ENCODE data around the gene MID1IP1.

Gene MID1IP1

DNA sequence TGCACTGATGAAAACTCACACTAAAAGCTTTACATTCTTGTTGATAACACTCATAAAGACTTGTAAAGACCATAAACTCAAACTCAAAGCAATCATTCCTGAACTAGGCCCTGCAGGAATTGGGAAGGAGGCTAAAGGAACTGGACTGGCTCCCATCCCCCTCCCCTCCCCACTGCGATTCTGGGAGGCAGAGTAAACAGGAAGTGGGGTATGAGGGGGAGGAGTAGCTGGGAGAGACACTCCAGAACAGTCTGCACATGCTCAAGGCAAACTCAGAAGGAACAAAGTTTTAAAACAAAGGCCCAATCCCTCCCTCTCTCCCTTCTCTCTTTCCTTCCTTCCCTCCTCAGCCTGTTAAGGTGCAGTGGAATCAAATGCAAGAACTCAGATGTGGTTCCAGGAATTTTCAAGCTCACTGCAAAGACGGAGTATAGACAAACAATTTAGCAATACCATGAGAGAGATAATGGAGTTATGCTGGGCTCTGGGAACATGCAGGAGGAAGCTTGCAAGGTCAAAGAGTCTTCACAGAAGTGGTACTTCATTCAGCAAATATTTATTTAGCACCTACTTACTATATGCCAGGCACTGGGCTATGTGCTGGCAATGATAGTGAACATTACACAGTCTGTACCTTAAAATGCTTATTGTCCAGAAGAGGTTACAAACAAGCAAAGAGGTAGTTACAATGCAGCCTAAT is 15.9 kb downstream of the MID1IP1 start:
- no peak for DNase-seq

DNA sequence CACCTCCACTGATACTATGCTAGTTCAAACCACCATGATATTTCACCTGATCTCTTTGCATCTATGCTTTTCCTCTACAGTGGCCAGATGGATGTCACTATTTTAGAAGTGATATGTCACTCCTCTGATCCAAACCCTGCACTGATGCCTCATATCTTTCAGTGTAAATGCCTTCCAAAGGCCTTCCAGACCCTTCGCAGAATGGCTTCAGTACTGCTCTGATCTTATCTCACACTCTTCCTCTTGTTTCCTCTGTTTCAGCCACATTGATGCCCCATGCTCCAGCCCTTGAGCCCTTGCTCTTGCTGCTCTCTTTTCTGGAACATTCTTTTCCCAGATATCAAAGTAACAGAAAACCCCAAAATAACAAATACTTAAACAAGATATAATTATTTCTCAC is 17.9 kb downstream of the MID1IP1 start:
- DNase-seq: no peak

DNA sequence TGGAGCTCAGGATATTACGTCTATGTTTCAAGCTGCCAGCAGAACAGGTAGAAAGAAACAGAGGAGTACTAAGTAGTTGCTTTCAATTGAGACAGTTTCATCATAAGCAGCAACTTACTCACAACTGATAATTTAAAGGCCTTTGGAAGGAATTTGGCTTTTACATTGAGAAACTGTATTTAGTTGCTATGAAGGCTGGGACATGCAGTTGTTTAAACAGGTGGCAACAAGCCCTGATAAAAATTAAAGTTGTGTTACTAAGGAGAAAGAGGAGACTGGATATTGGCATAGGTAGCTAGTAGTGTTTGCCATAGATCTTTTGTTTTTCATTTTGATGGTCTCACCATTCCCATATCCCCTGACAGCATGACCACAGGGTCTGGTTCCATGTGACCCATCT is 18.4 kb downstream of the MID1IP1 start:
- DNase-seq: no peak

DNA sequence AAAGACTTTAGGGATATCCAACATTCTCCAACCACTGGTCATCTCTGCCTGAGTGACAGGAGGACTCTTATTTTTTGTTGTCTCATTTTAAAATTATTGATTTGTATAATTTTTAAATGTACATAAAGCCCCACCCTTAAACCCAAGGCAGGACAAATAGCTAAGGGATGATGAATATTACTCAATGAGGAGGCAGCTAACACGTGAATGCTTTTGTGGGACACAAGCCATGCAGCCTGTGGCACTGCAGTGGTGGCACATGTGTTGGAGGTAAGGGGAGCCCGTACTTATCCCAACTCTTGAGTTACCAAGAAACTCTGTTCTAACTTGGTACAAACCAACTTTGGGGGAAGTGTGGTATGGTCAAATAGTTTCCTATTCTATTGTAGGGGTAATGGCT is 19.5 kb downstream of the MID1IP1 start:
- no peak for DNase-seq

DNA sequence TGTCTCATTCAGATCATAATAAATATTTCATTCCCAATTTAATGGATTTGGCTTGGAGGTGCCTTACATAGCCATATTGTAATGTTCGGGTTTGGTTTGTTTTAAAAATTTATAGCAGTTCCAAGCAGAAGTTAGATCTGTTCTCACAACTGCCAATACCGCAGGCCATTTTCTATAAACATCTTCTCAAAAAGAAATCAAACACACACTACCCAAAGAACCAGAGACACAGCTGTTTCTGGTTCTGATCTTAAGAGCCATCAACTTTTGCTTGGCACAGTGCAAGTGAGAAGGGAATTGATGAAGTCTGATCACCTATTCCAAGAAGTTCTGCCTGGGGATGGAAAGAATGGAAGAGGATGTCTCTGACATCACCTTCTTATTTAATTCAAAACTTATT is 22.9 kb downstream of the MID1IP1 start:
- DNase-seq: no peak

DNA sequence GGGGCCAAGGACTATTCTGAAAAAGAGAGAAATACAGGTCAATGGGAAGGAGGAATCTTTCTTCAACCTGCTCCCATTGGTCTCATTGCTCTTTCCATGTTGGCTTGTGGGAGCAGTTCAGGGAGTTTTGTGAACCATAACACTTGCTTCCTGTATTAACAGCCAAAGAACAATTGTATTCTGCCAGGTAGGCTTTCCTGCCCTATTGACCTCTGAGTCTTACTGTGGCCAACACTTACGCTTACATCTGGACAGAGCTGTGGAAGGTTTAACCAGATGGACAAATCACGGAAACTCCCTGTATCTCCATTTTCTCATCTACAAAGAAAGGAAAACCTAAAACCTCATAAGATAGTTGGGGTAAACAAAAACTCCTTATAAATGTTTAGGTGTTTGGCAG is 30.7 kb downstream of the MID1IP1 start:
- no peak for DNase-seq

DNA sequence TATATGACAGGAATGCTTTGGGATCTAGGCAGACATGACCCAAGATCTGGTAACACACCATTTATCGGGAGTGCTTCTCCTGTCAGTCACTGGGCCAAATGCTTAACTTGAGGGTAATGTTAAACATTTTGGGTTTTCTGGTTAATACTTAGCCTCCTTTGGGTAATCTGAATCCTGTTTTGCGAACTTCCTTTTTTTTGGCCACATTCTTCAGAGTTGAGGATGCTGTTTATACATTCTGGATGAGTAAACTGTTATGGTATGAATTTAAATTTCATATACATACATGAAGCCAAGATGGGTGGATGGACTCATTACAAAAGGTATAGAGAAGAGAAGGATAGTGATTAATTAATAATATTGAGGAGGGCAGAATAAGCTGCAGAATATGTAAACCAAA is 36.1 kb downstream of the MID1IP1 start:
- DNase-seq: no peak

DNA sequence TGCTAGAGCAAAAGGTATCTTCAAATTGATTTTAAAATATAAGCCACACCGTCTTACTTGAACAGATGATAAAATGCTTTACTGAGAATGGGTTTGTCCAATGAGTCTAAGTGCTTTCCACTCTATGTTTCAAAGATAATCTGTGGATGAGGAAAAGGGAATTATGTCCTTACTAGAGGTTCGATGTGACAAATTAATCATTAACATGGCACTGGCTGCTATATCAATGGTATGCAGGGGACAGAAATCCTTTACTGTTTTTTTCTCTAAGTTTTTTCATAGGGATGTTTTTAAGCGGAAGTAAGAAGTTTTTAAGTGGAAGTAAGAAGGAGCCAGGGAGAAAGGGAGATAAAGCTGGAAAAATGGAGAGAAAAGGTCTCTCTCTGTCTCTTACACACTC is 38.0 kb downstream of the MID1IP1 start:
- DNase-seq: no peak

DNA sequence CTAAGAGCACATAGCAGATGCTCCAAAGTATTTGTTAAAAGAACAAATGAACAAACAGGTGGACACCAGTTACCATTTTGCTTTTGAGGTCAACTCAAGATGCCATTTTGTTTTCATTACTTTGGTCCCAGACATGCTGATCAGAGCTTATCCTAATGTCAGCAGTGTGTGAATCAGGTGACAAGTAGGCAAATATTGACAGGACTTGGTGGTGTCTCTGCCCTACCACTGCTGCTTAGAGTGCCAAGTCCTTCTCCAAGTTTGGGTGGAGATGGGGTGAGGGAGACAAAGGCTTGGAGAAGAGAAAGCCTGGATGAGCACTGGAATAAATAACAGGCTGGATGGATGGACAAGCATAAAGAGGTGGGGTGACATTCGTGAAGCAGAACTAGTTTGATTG is 38.7 kb downstream of the MID1IP1 start:
- DNase-seq: no peak

DNA sequence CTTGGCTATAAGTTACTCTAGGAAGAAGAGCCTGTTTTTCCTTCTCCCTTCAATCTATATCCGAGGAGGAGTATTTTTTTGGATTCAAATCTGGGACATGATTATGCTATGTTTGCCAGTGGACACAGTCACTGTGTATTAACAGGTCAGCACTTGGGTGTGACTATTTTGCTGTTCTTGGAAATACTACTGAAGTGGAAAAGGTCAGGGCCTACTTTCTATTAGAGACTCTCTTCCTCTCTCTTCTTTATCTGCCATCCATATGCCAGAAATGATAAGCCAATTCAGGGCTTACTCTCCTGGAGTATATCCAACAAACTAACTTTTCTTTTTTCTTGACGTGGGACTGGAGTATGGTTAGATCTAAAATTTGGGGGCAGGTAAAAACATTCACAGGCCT is 40.5 kb downstream of the MID1IP1 start:
- no peak for DNase-seq

DNA sequence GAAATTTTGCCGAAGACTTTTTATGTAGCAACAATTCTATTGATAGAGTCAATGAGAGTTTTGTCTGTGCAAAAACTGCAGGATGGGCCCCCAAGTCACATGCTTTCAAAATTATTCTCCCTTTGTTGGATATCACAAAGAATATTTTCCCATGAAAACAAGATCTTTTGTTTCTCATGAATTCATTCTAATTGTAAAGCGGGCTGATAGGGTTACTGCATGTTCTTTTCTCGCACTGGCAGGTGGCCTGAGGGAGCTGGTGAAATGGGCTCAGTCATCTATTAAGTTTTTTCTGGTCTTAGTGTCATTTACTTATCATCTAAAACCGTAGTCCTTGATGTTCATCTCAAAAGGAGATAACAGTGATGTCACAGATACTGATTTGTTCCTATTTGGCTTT is 44.2 kb downstream of the MID1IP1 start:
- no peak for DNase-seq

DNA sequence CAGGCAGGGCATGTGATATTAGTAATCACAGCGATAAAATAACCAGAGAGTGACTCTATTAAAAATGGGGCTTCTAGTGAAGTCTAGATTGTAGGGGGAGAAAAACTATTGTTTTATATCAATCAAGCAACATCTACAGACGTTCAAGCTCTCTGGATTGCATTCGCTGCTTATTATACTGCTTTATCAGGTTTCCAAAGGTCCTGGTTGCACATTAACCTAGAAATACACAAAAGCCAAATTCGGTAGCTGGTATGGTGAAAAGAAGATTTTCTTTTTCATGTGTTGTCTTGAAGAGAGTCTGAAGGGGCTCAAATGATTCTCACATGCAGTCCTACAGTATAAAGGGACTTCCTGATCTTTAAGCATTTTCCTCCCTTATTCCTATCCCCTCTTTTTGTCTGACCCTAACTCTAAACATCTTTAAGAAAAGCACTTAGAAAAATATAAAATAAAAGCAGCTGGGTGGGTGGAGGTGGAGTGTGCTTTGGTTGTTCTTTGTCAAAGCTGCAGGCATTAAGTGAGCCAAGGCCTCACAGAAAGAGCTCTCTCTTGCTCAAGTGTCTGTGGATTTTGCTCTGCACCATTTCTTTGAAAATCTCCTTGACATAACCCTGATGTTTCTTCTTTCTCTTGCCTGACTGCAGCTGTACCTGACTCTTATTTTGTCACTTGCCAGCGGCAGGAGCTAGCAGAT is 46.1 kb downstream of the MID1IP1 start:
- no peak for DNase-seq

DNA sequence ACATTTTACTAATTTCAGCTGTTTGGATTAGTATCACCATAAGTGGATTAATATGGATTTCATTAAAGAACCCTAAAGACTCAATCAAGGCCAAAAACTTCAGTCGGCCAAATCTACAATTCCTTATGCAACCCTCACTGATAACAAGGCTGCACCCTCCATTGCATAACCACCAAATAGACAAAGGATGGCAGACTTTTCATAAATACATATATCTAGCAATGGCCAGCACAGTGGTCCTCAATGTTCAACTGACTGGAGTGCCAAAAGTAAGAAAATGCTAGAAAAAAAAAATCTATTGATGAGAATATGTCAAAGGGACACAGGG is 46.6 kb downstream of the MID1IP1 start:
- DNase-seq: no peak

DNA sequence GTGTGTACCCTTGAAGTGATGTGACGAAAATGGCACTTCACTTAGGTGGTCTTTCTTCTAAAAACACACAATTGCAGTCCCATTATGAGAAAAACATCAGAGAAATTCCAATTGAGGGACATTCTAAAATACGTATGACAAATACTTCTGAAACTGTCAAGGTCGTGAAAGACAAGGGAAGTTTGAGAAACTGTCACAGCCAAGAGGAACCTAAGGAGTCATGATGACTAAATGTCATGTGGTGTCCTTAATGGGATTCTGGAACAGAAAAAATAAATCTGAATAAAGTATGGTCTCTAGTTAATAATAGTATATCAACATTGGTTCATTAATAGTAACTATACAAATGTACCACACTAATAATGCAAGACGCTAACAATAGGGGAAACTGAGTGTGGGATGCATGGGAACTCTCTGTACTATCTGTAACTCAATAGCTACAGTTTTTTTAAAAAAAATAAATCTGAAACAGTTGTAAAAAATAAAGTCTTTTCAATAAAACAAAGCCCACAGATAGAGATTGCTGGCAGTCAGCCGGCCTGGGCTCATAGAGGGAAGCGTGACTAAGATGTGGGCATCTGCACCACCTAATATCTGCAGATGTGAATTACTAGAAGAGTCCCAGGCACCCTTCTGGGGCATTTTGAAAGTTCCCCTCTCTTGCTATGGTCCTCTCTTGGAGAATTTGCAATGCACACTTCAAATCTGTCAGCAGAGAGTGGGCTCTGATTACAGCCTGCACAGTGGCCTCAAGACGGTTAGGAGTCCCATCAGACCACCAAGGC is 47.6 kb downstream of the MID1IP1 start:
- no peak for DNase-seq

DNA sequence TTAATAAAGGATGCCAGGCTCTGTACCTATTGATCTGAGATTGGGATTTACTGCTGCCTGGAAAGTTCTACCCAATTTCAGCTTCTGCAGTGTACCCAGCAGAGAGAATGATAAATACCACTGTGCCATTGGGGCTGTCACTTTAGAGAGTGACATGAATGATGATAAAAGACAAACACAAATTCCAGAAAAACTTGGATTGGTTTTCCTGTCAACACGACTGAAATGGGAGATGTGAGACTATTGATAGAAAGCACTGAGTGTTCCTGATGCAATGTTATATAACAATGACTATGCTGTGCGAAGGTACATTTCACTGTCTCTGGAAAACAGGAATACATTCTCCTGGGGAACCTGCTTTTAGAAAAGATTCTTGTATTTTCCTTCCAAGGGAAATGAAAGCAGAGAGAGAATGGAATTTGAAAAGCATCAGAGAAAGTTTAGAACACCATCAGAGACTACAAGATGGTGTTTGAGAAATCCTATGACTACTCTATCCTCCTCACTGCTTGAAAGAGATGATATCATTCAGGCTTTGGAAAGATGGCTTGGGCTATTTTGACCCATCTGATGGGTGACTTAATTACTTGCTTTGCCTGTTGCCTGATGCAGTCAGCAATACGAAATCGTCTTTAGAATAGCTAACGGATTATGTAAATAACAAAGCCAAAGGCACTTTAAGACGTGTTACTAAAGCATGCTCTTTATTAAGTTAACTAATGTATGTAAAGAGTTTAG is 49.7 kb downstream of the MID1IP1 start:
- DNase-seq: no peak

DNA sequence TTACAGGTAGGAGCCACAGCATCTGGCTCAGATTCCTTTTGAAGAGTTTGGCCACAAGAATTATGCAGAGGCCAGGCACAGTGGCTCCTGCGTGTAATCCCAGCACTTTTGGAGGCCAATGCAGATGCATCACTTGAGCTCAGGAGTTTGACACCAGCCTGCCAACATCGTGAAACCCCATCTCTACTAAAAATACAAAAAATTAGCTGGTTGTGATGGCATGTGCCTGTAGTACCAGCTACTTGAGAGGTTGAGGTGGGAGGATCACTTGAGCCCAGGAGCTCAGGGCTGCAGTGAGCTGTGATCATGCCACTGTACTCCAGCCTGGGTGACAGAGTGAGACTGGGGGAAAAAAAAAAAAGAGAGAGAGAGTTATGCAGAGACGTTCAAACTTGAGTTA is 53.0 kb downstream of the MID1IP1 start:
- DNase-seq: no peak
